SK-N-MC (cell line): ENCODE results near the gene RGS21.

Source experiments
- EZH2 ChIP-seq: fragments of 200-600 bp; sonication (generic); IDR thresholded peaks from one replicate; pipeline ENCODE4 v1.6.1; 2017; ENCODE audit warnings: antibody characterized with exemption
- FOXP2 ChIP-seq: optimal IDR thresholded peaks from 2 replicates; pipeline ENCODE3; 2011; ENCODE audit warnings: mild to moderate bottlenecking, moderate library complexity; ENCODE audit not compliant: insufficient read depth; ENCODE audit errors: extremely low read length, control extremely low read depth
- POLR2AphosphoS5 ChIP-seq: IDR thresholded peaks from 2 replicates; pipeline ENCODE4 v1.6.1; 2012; ENCODE audit warnings: mild to moderate bottlenecking, low read depth, low read length, borderline replicate concordance

- TF ChIP-seq EZH2 (no peak), POLR2AphosphoS5 (no peak), FOXP2 (no peak)
These were observed 42.0 kb downstream of the RGS21 start for GRCh38 chr1:192358822-192359221.
